HEK293 (cell line): ENCODE measurements around the gene CCDC7.

Source experiments
- GLI4 ChIP-seq: fragments of 450-650 bp; formaldehyde crosslinking; IDR thresholded peaks from 2 replicates; pipeline ENCODE4 v1.5.1; 2016; ENCODE audit warnings: missing biosample characterization, missing genetic modification characterization
- TCF7L2 ChIP-seq: IDR thresholded peaks from 2 replicates; pipeline ENCODE4 v1.6.1; 2011; ENCODE audit warnings: low read depth, mild to moderate bottlenecking, inconsistent platforms, low read length, moderate library complexity, borderline replicate concordance
- YY1 ChIP-seq: fragments of 450-650 bp; formaldehyde crosslinking; IDR thresholded peaks from 2 replicates; pipeline ENCODE4 v1.5.1; 2018; ENCODE audit warnings: missing biosample characterization, missing genetic modification characterization
- ZNF791 ChIP-seq: fragments of 450-650 bp; formaldehyde crosslinking; IDR thresholded peaks from 2 replicates; pipeline ENCODE4 v1.5.1; 2016; ENCODE audit warnings: missing biosample characterization, missing genetic modification characterization
- TF ChIP-seq, protein P1 (sequence below): fragments of 450-650 bp; formaldehyde crosslinking; IDR thresholded peaks from 2 replicates; pipeline ENCODE4 v1.5.1; 2016; ENCODE audit warnings: missing biosample characterization, missing genetic modification characterization

DNA sequence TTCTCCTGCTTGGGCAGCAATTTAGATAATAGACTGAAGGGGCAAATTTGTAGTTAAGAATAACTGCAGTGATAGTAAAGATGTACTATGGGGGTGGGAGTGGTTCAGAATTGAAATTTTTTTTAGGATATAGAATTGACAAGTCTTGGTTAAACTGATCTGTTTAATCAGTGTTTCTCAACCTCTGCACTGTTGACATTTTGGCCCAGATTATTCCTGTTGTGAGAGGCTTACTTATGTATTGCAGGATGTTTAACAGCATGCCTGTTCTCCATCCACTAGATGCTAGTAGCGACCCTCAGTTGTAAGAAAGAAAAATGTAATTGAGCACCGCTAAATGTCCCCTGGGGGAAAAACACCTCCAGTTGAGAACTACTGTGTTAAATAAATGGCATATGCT is 176.5 kb downstream of the CCDC7 start:
- TF ChIP-seq GLI4 (tag by site-specific recombination) (no peak), ZNF791 (tag by site-specific recombination) (no peak), TCF7L2 (no peak), YY1 (no peak)
- TF ChIP-seq, protein P1, sequence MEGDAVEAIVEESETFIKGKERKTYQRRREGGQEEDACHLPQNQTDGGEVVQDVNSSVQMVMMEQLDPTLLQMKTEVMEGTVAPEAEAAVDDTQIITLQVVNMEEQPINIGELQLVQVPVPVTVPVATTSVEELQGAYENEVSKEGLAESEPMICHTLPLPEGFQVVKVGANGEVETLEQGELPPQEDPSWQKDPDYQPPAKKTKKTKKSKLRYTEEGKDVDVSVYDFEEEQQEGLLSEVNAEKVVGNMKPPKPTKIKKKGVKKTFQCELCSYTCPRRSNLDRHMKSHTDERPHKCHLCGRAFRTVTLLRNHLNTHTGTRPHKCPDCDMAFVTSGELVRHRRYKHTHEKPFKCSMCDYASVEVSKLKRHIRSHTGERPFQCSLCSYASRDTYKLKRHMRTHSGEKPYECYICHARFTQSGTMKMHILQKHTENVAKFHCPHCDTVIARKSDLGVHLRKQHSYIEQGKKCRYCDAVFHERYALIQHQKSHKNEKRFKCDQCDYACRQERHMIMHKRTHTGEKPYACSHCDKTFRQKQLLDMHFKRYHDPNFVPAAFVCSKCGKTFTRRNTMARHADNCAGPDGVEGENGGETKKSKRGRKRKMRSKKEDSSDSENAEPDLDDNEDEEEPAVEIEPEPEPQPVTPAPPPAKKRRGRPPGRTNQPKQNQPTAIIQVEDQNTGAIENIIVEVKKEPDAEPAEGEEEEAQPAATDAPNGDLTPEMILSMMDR (tag by site-specific recombination), result no peak
